CD14-positive monocyte (primary cell): Measurements from ENCODE around the gene OS9. TPM values are rescaled to one million over a fixed set of nuclear protein-coding genes. Genes with fewer than 3 reads are reported as not detected.

Experiments
- DNase-seq, 3 donors: peaks; one replicate each; pipeline ENCODE4 v3.0.0-alpha.2; 2011 to 2022
- H2AFZ ChIP-seq: 2 replicates; pipeline ENCODE4 v1.6.0; 2012; ENCODE audit warnings: mild to moderate bottlenecking, low read depth, low read length, inconsistent platforms; ENCODE audit not compliant: insufficient read depth, poor library complexity, severe bottlenecking
- H3K27ac ChIP-seq, 2 donors: 1 replicate in 1 of 2; 2 replicates in 1 of 2; pipeline ENCODE4 v1.5.1; 2012 to 2013; ENCODE audit warnings: low read length in 2 of 2, control low read depth in 1 of 2, inconsistent platforms in 1 of 2, low read depth in 1 of 2, mild to moderate bottlenecking in 1 of 2
- H3K27me3 ChIP-seq, 2 donors: one replicate each; pipeline versions ENCODE4 v1.6.0 to v1.6.1; 2011 to 2013; ENCODE audit warnings: low read length in 2 of 2; ENCODE audit not compliant: control insufficient read depth in 2 of 2, insufficient read depth in 2 of 2
- H3K36me3 ChIP-seq, 2 donors: replicated peaks in 1 of 2; 1 replicate in 1 of 2; 2 replicates in 1 of 2; pipeline versions ENCODE4 v1.5.1 to v1.6.1; 2012 to 2013; ENCODE audit warnings: low read length in 2 of 2, control low read depth in 1 of 2, inconsistent platforms in 1 of 2, mild to moderate bottlenecking in 1 of 2; ENCODE audit not compliant: insufficient read depth in 2 of 2, control insufficient read depth in 1 of 2
- H3K4me1 ChIP-seq, 2 donors: 1 replicate in 1 of 2; 2 replicates in 1 of 2; pipeline versions ENCODE4 v1.5.1 to v1.6.1; 2012 to 2013; ENCODE audit warnings: low read length in 2 of 2, control low read depth in 1 of 2, inconsistent platforms in 1 of 2, mild to moderate bottlenecking in 1 of 2, moderate library complexity in 1 of 2; ENCODE audit not compliant: insufficient read depth in 2 of 2, control insufficient read depth in 1 of 2
- H3K4me2 ChIP-seq: replicated peaks from 2 replicates; pipeline ENCODE3; 2012; ENCODE audit warnings: low read length, moderate library complexity, mild to moderate bottlenecking; ENCODE audit not compliant: poor library complexity, severe bottlenecking; ENCODE audit errors: extremely low read depth
- H3K4me3 ChIP-seq, 3 experiments: fragments of 200-600 bp in 1 of 3; sonication (generic) in 1 of 3; replicated peaks in 1 of 3; 1 replicate in 2 of 3; 2 replicates in 1 of 3; pipeline ENCODE4 v1.5.1; 2011 to 2013; ENCODE audit warnings: low read length in 3 of 3, mild to moderate bottlenecking in 3 of 3, control low read depth in 2 of 3, low read depth in 2 of 3, inconsistent platforms in 1 of 3, moderate library complexity in 1 of 3
- H3K79me2 ChIP-seq: 2 replicates; pipeline ENCODE4 v1.6.0; 2012; ENCODE audit warnings: mild to moderate bottlenecking, control low read depth, inconsistent platforms, low read length, moderate library complexity; ENCODE audit not compliant: insufficient read depth
- H3K9ac ChIP-seq: 2 replicates; pipeline ENCODE4 v1.6.0; 2017; ENCODE audit warnings: low read length, mild to moderate bottlenecking; ENCODE audit not compliant: insufficient read depth, poor library complexity, severe bottlenecking
- H3K9me3 ChIP-seq, 2 donors: replicated peaks in 1 of 2; 1 replicate in 1 of 2; 2 replicates in 1 of 2; pipeline versions ENCODE4 v1.5.1 to v1.6.1; 2012 to 2013; ENCODE audit warnings: low read length in 2 of 2, control low read depth in 1 of 2; ENCODE audit not compliant: control insufficient read depth in 1 of 2, insufficient read depth in 1 of 2
- H4K20me1 ChIP-seq: 2 replicates; pipeline ENCODE4 v1.6.0; 2012; ENCODE audit warnings: mild to moderate bottlenecking, low read length, control low read depth, moderate library complexity; ENCODE audit not compliant: insufficient read depth
- H3K27ac Mint-ChIP-seq, 7 donors: one replicate each; pipeline ENCODE4 v1.8.0; 2020; ENCODE audit warnings: mild to moderate bottlenecking in 7 of 7, mixed read lengths in 7 of 7, moderate library complexity in 6 of 7, inconsistent platforms in 2 of 7
- H3K27me3 Mint-ChIP-seq, 3 donors: one replicate each; pipeline ENCODE4 v1.8.0; 2021 to 2022; ENCODE audit warnings: low read depth in 3 of 3, mild to moderate bottlenecking in 3 of 3, mixed read lengths in 3 of 3, moderate library complexity in 3 of 3, inconsistent platforms in 1 of 3
- H3K36me3 Mint-ChIP-seq, 2 donors: one replicate each; pipeline ENCODE4 v1.8.0; 2020; ENCODE audit warnings: mixed read lengths in 2 of 2, inconsistent platforms in 1 of 2, mild to moderate bottlenecking in 1 of 2
- H3K4me1 Mint-ChIP-seq: one replicate; pipeline ENCODE4 v1.8.0; 2020; ENCODE audit warnings: mild to moderate bottlenecking, mixed read lengths
- H3K4me3 Mint-ChIP-seq, 2 donors: one replicate each; pipeline ENCODE4 v1.8.0; 2020; ENCODE audit warnings: mild to moderate bottlenecking in 2 of 2, mixed read lengths in 2 of 2, moderate library complexity in 1 of 2
- H3K9me3 Mint-ChIP-seq, 7 donors: one replicate each; pipeline ENCODE4 v1.8.0; 2020 to 2022; ENCODE audit warnings: mixed read lengths in 7 of 7, mild to moderate bottlenecking in 6 of 7, moderate library complexity in 6 of 7, inconsistent platforms in 2 of 7
- WGBS: methylation state at CpG from one replicate; pipeline ENCODE4 v1.1.5; 2013; ENCODE audit warnings: missing lambda C conversion rate; ENCODE audit not compliant: insufficient coverage; 5-methylcytosine and 5-hydroxymethylcytosine counted together
- intact Hi-C, 2 donors: fragments of 100-400 bp; cut with micrococcal nuclease; formaldehyde crosslinking; loops; one replicate each; pipeline versions ENCODE4 v1.15.0 to v1.15.1; 2023
- polyA plus RNA-seq, 3 donors: library from polyadenylated mRNA; depleted of rRNA in 1 of 3; unstranded in 2 of 3; stranded (reverse) in 1 of 3; fragments of 300-500 nt in 2 of 3; fragments of >200 nt in 1 of 3; fragmentation: Illumina TruSeq in 2 of 3; gene quantifications; 1 replicate in 2 of 3; 2 replicates in 1 of 3; pipeline ENCODE4 v1.2.3, GENCODE V29; 2012 to 2021
- TF ChIP-seq, protein P1 (sequence below): fragments of 200-600 bp; IDR thresholded peaks from one replicate; pipeline ENCODE4 v1.8.0; 2022; ENCODE audit warnings: antibody characterized with exemption, mild to moderate bottlenecking

Gene OS9
- polyA plus RNA-seq, 3 donors = 90.9 to 484 (median 128) TPM

GRCh38 chr12:57734591-57734990, 40.7 kb downstream of the OS9 start:
- peak overlapping the region in 1 of 7 donors; percentile 1 for H3K27ac Mint-ChIP-seq
- Histone ChIP-seq H3K9me3 (no peaks in the 10 kb centered on the region), H3K4me3 (no peak overlapping the region), H3K27me3 (no peaks in the 10 kb centered on the region), H2AFZ (no peak overlapping the region), H3K9ac (no peak overlapping the region), H4K20me1 (no peaks in the 10 kb centered on the region), H3K4me2 (no peak overlapping the region), H3K36me3 (peaks cover 53 to 65% of the 10 kb centered on the region in 2 donors), H3K27ac (no peak overlapping the region), H3K79me2 (peaks cover 8% of the 10 kb centered on the region), H3K4me1 (no peaks in the 10 kb centered on the region)
- 100% methylated on average over 3 of the region's 4 CpGs for WGBS
- no peak for DNase-seq
- peaks cover 0 to 1% (median 0%) of the 10 kb centered on the region in 7 donors for H3K9me3 Mint-ChIP-seq
- H3K4me1 Mint-ChIP-seq = peaks cover 7% of the 10 kb centered on the region
- H3K4me3 Mint-ChIP-seq = no peak overlapping the region
- TF ChIP-seq, protein P1, sequence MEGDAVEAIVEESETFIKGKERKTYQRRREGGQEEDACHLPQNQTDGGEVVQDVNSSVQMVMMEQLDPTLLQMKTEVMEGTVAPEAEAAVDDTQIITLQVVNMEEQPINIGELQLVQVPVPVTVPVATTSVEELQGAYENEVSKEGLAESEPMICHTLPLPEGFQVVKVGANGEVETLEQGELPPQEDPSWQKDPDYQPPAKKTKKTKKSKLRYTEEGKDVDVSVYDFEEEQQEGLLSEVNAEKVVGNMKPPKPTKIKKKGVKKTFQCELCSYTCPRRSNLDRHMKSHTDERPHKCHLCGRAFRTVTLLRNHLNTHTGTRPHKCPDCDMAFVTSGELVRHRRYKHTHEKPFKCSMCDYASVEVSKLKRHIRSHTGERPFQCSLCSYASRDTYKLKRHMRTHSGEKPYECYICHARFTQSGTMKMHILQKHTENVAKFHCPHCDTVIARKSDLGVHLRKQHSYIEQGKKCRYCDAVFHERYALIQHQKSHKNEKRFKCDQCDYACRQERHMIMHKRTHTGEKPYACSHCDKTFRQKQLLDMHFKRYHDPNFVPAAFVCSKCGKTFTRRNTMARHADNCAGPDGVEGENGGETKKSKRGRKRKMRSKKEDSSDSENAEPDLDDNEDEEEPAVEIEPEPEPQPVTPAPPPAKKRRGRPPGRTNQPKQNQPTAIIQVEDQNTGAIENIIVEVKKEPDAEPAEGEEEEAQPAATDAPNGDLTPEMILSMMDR = no peak
- peaks cover 59 to 63% of the 10 kb centered on the region in 2 donors for H3K36me3 Mint-ChIP-seq
- no peaks in the 10 kb centered on the region for H3K27me3 Mint-ChIP-seq
- intact Hi-C loops = no loop called here

DNA sequence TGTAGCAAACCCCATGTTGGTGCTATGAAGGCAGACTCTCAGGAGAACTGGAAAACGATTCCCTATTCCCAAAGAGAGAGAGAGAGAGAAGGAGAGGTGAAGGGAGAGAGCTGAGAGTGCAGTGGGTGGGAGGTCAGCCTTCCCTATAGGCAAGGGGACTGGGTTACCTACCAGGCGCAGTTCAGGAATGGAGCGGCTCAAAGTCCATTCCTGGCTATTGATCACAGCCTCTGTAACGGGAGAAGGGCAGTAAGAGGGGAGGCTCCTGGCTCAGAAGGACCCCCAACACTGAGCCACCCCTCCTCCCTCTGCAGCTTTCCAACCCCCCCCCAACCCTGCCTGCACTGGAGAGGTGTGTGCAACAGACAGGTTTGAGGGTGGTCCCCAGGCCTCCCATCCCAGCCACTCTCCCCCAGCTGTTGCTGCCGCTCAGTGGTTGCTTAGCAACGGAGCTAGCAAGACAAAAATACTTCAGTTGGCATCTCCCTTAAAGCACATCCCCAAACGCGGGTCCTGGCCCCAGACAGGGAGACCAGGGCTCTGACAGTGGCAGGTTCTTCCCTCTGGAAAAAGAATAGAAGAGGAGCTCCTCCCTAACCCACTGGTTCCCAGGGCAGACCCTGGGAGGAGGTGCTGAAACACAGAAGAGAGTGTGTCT, 41.4 kb downstream of the OS9 start:
- Histone ChIP-seq H3K9me3 (no peaks in the 10 kb centered on the region), H3K79me2 (peaks cover 15% of the 10 kb centered on the region), H3K27me3 (no peaks in the 10 kb centered on the region), H2AFZ (no peak overlapping the region), H3K36me3 (peaks cover 47 to 58% of the 10 kb centered on the region in 2 donors), H3K4me1 (peaks cover 2 to 7% of the 10 kb centered on the region in 2 donors), H3K27ac (no peak overlapping the region), H4K20me1 (no peaks in the 10 kb centered on the region), H3K4me2 (no peak overlapping the region), H3K4me3 (no peak overlapping the region), H3K9ac (no peak overlapping the region)
- Mint-ChIP-seq H3K27me3 (no peaks in the 10 kb centered on the region), H3K27ac (peak overlapping the region in 1 of 7 donors; percentile 50), H3K36me3 (peaks cover 54 to 59% of the 10 kb centered on the region in 2 donors), H3K9me3 (no peaks in the 10 kb centered on the region), H3K4me3 (no peak overlapping the region), H3K4me1 (peaks cover 11% of the 10 kb centered on the region)
- no peak for DNase-seq
- WGBS = no CpG with 5 or more reads among the region's 8 CpGs
- intact Hi-C loops = no loop called here
- TF ChIP-seq, protein P1 = no peak
